OCI-LY1 (cell line): ENCODE results near the gene ZNF281.

Experiments used
- EZH2 ChIP-seq: fragments of 200-600 bp; sonication (generic), shearing (Covaris generic); IDR thresholded peaks from 2 replicates; pipeline ENCODE4 v1.8.0; 2017; ENCODE audit warnings: borderline replicate concordance, mixed run types, mild to moderate bottlenecking, antibody characterized with exemption, low read length, moderate library complexity, mixed read lengths
- TF ChIP-seq, protein P1 (sequence below): fragments of 200-600 bp; sonication (generic), shearing (Covaris generic); IDR thresholded peaks from 2 replicates; pipeline ENCODE4 v1.5.1; 2017; ENCODE audit warnings: mild to moderate bottlenecking, antibody characterized with exemption, low read length, moderate library complexity, mixed read lengths

GRCh38 chr1:200435200-200435780, 25.5 kb upstream of the ZNF281 start:
- TF ChIP-seq, protein P1, sequence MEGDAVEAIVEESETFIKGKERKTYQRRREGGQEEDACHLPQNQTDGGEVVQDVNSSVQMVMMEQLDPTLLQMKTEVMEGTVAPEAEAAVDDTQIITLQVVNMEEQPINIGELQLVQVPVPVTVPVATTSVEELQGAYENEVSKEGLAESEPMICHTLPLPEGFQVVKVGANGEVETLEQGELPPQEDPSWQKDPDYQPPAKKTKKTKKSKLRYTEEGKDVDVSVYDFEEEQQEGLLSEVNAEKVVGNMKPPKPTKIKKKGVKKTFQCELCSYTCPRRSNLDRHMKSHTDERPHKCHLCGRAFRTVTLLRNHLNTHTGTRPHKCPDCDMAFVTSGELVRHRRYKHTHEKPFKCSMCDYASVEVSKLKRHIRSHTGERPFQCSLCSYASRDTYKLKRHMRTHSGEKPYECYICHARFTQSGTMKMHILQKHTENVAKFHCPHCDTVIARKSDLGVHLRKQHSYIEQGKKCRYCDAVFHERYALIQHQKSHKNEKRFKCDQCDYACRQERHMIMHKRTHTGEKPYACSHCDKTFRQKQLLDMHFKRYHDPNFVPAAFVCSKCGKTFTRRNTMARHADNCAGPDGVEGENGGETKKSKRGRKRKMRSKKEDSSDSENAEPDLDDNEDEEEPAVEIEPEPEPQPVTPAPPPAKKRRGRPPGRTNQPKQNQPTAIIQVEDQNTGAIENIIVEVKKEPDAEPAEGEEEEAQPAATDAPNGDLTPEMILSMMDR, result no peak
- TF ChIP-seq EZH2, result no peak
